Stomach smooth muscle (tissue), 2 donors: ENCODE results near the gene EEPD1.
"Not testable (repeated sequence)": the region's sequence is repeated elsewhere in the genome, so short reads cannot be mapped to it uniquely, and the experiment has no call there.

Source experiments
- H3K27ac ChIP-seq: one replicate; pipeline ENCODE4 v1.7.0; 2013; ENCODE audit warnings: mild to moderate bottlenecking, low read length, inconsistent platforms
- H3K27me3 ChIP-seq, 2 donors: one replicate each; pipeline ENCODE4 v1.7.0; 2013; ENCODE audit warnings: low read length in 2 of 2; ENCODE audit not compliant: insufficient read depth in 2 of 2, control insufficient read depth in 1 of 2
- H3K36me3 ChIP-seq, 2 donors: one replicate each; pipeline ENCODE4 v1.7.0; 2013; ENCODE audit warnings: low read length in 2 of 2; ENCODE audit not compliant: control insufficient read depth in 2 of 2, insufficient read depth in 2 of 2
- H3K4me1 ChIP-seq: one replicate; pipeline ENCODE4 v1.7.0; 2013; ENCODE audit warnings: low read length; ENCODE audit not compliant: control insufficient read depth, insufficient read depth
- H3K4me3 ChIP-seq, 2 donors: one replicate each; pipeline ENCODE4 v1.7.0; 2013; ENCODE audit warnings: low read length in 2 of 2
- H3K9ac ChIP-seq, 2 donors: one replicate each; pipeline ENCODE4 v1.7.0; 2013; ENCODE audit warnings: low read length in 2 of 2, mild to moderate bottlenecking in 1 of 2
- H3K9me3 ChIP-seq, 2 donors: one replicate each; pipeline ENCODE4 v1.7.0; 2013; ENCODE audit warnings: low read length in 2 of 2; ENCODE audit not compliant: control insufficient read depth in 2 of 2
- donor health status: healthy.
- donor health status: Pancreatic carcinoma.

Gene EEPD1

DNA sequence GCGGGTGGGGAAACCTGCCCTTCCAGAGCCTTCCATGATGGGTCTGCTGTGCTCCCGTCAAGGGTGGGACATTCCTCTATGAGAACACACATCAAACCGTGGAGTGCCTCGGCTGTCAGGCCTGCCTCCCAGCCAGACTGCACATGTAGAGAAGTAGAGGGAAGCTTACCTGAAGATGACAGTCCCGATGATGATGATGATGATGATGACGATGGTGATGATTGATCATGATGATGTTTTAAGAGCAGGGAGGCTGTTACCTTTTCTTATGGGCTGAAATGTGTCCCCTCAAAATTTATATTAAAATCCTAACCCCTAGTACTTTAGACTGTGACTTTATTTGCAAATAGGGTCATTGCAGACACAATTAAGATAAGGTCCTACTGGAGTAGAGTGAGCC lies 160.6 kb downstream of the EEPD1 start:
- Histone ChIP-seq H3K4me1 (no peaks in the 10 kb centered on the region), H3K9me3 (no peaks in the 10 kb centered on the region), H3K27me3 (no peaks in the 10 kb centered on the region), H3K9ac (no peak overlapping the region), H3K4me3 (no peak overlapping the region), H3K36me3 (no peaks in the 10 kb centered on the region), H3K27ac (no peak overlapping the region)

DNA sequence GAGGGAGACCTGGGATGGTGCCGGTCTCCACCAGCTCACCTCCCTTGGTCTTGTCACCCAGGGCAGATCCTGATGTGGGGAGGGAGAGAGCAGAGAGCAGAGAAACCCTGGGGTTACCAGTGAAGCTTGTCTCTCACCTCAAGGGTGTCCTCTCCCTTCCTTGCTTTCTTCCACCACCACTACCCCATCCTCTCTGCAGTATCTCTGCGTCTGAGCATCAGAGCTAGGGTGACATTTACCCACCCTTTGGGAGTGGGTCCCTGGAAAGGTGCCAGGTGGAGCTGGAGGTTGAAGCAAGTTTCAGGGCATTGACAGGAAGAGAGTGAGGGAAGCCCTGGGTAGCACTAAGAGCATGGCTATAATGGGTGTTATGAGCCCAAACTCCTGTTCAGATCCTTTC lies 161.4 kb downstream of the EEPD1 start:
- H3K27ac ChIP-seq = no peak overlapping the region
- H3K27me3 ChIP-seq = no peaks in the 10 kb centered on the region
- H3K36me3 ChIP-seq = no peaks in the 10 kb centered on the region
- no peaks in the 10 kb centered on the region for H3K9me3 ChIP-seq
- no peaks in the 10 kb centered on the region for H3K4me1 ChIP-seq
- H3K4me3 ChIP-seq = no peak overlapping the region
- no peak overlapping the region for H3K9ac ChIP-seq

DNA sequence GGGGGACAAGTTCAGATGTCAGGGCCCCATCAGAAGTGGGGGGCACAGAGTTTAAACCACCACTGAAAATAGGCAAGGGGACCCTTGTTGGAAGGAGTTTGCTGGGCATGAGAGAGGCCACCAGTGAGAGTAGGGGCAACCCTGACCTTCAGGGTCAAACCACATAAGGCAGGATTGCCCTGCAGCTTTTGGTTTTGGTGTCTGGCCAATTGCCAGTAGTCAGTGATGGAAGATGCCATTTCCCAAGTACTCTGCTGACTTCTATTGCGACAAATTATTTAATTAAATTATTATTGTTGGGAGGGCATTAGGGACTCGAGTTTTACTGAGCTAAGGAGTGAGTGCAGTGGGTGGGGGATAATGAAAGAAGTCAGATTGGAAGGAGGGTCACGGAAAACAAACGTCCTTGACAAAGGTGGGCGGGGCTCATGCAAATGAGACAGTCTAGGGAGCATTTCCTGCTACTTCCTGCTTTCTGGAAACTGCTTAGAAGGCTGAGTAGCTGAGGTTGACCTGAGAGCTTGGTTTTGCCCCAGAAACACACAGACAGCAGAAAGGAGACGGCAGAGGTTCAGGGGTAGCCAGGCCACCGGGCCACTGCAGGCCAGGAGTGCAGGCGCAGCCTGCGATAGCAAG lies 162.4 kb downstream of the EEPD1 start:
- Histone ChIP-seq H3K4me1 (no peaks in the 10 kb centered on the region), H3K36me3 (no peaks in the 10 kb centered on the region), H3K27ac (no peak overlapping the region), H3K9ac (no peak overlapping the region), H3K27me3 (no peaks in the 10 kb centered on the region), H3K9me3 (no peaks in the 10 kb centered on the region), H3K4me3 (no peak overlapping the region)

DNA sequence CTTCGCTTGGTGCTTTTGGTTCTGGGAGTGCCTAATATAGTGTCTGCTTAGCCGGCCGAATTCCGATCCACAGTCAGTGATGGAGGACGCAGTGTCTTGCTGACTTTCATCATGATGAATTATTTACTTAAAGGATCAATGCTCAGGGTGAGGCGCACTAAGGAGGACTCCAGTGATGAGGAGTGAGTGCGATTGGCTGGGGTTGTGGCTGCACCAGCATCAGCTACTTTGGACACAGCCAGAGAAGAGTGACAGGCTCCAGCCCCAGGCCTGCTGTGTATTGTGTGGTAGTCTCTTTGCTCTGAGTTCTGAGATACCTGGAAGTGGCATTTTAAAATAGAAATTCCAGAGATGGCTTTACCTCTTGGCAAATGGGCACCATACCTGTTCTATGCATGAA lies 163.3 kb downstream of the EEPD1 start:
- H3K27ac ChIP-seq = no peak overlapping the region
- no peak overlapping the region for H3K4me3 ChIP-seq
- H3K4me1 ChIP-seq = no peaks in the 10 kb centered on the region
- no peaks in the 10 kb centered on the region for H3K9me3 ChIP-seq
- H3K9ac ChIP-seq = no peak overlapping the region
- H3K36me3 ChIP-seq = no peaks in the 10 kb centered on the region
- H3K27me3 ChIP-seq = no peaks in the 10 kb centered on the region

DNA sequence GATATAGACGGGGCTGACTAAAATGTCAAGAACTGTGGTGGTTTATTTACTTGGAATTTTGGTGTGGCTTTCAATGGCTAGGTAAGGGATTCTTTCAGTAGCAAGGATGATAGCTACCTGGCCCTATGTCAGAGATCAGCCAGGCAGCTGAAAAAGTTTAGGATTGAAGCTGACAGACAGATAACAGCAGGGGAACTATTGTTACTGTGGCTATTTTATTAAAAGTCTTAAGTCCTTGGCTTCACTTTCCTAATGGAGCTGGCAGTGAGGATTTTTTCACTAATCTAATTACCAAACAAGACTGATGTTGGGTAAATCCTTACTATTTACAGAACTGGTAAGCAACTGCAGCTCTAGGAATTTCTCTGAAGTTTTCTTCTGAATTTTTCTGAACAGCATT lies 164.2 kb downstream of the EEPD1 start:
- no peak overlapping the region for H3K9ac ChIP-seq
- H3K9me3 ChIP-seq = no peaks in the 10 kb centered on the region
- H3K27ac ChIP-seq = no peak overlapping the region
- H3K27me3 ChIP-seq = no peaks in the 10 kb centered on the region
- no peaks in the 10 kb centered on the region for H3K4me1 ChIP-seq
- no peak overlapping the region for H3K4me3 ChIP-seq
- H3K36me3 ChIP-seq = no peaks in the 10 kb centered on the region

DNA sequence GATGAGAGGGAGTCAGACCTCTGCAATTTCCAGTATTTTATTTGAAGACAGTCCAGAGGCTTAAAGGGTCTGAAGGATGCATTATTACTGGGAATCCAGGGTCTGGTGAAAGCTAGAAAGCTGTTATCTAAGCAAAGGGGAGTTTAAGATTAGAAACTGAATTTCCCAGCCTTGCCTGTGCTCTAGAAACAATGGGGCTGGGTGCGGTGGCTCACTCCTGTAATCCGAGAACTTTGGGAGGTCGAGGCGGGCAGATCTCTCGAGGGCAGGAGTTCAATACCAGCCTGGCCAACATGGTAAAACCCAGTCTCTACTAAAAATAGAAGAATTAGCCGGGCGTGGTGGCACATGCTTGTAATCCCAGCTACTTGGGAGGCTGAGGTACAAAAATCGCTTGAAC lies 165.1 kb downstream of the EEPD1 start:
- Histone ChIP-seq H3K4me3 (no peak overlapping the region), H3K9ac (no peak overlapping the region), H3K9me3 (no peaks in the 10 kb centered on the region), H3K27ac (no peak overlapping the region), H3K36me3 (no peaks in the 10 kb centered on the region), H3K4me1 (no peaks in the 10 kb centered on the region), H3K27me3 (no peaks in the 10 kb centered on the region)

DNA sequence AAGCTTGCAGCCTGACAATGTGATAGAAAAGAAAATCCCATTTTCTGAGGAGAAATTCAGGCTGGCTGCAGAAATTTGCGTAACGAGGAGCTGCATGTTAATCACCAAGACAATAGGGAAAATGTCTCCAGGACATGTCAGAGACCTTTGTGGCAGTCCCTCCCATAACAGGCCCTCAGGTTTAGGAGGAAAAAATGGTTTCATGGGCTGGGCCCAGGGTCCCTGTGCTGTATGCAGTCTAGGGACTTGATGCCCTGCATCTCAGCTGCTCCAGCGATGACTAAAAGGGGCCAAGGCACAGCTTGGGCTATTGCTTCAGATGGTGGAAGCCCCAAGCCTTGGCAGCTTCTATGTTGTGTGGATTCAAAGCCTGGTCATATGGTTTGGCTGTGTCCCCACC lies 168.2 kb downstream of the EEPD1 start:
- H3K27ac ChIP-seq, H3K4me1 ChIP-seq, H3K4me3 ChIP-seq, H3K9me3 ChIP-seq, H3K9ac ChIP-seq, H3K27me3 ChIP-seq, H3K36me3 ChIP-seq: not testable (repeated sequence)

DNA sequence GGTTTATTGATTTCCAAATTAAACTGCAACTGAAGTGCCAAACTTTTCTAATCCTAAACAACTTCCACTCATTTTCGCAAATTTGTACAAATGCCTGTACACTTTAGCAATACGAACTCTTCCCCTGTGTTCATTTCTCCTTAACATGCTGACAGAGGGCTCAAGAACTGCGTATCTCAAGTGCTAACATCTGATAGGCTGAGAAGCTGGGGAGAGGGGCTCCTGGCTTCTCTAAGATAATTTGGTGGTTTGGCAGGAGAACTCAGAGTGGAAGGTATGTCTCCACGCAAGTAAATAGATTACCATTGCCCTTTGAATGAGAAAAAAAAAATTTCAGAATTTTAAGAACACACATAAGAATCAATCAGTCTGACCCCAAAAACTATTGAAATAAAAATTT lies 183.3 kb downstream of the EEPD1 start:
- H3K9ac ChIP-seq = no peak overlapping the region
- H3K9me3 ChIP-seq = no peaks in the 10 kb centered on the region
- H3K27ac ChIP-seq = no peak overlapping the region
- H3K4me3 ChIP-seq = no peak overlapping the region
- H3K27me3 ChIP-seq = no peaks in the 10 kb centered on the region
- H3K36me3 ChIP-seq = peaks cover 2 to 7% of the 10 kb centered on the region in 2 donors
- no peaks in the 10 kb centered on the region for H3K4me1 ChIP-seq

DNA sequence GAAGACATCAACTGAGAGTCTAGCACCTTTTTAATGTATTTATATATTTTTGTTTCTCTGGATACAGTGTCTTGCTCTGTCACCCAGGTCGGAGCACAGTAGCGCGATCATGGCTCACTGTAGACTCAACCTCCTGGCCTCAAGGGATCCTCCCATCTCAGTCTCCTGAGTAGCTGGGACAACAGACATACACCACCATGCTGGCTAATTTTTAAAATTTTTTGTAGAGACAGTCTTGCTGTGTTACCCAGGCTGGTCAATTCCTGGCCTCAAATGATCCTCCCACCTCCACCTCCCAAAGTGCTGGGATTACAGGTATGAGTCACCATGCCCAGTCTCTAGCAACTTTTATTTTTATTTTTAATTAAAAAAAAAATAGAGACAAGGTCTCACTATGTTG lies 185.2 kb downstream of the EEPD1 start:
- Histone ChIP-seq H3K4me1 (no peaks in the 10 kb centered on the region), H3K27me3 (no peaks in the 10 kb centered on the region), H3K9ac (no peak overlapping the region), H3K27ac (no peak overlapping the region), H3K36me3 (peaks cover 2 to 7% of the 10 kb centered on the region in 2 donors), H3K4me3 (no peak overlapping the region), H3K9me3 (no peaks in the 10 kb centered on the region)

DNA sequence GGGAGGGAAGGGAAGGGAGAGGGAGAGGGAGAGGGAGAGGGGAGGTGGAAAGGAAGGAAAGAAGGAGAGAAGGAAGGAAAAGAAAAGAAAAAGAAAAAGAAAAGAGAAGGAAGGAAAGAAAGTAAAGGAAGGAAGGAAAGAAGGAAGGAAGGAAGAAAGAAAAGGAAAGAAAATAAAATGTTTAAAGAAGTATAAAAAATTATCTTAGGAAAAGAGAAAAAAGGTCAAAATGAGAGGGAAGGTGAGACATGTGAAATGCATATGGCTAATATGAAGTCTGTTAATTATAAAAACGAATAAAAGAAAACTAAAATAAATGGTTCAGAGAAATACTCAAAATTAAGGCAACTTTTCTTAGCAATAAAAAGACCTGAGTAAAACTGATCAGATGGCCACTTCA lies 190.5 kb downstream of the EEPD1 start:
- Histone ChIP-seq H3K27ac (no peak overlapping the region), H3K9ac (no peak overlapping the region), H3K36me3 (no peaks in the 10 kb centered on the region), H3K9me3 (no peaks in the 10 kb centered on the region), H3K4me3 (no peak overlapping the region), H3K4me1 (no peaks in the 10 kb centered on the region), H3K27me3 (no peaks in the 10 kb centered on the region)

DNA sequence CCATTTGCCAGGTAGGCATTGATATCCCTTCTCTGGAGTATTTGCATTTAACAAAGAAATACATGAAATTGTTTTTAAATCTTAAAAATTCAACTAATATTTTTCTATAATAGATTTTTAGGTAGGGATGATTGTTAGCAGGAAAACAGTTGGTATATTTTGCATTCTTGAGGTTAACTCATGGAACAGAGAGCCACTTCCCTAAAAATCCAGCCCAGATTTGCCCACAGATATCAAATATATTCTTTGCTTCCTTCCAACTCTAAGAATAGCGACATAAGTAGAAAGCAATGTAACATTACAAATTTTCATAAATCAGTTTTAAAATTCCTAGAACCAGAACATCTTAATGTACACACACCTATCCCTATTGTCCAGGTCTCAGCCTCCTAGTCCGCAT lies 191.6 kb downstream of the EEPD1 start:
- H3K9ac ChIP-seq = no peak overlapping the region
- H3K9me3 ChIP-seq = no peaks in the 10 kb centered on the region
- H3K27me3 ChIP-seq = no peaks in the 10 kb centered on the region
- no peak overlapping the region for H3K27ac ChIP-seq
- H3K4me1 ChIP-seq = no peaks in the 10 kb centered on the region
- H3K36me3 ChIP-seq = no peaks in the 10 kb centered on the region
- no peak overlapping the region for H3K4me3 ChIP-seq
